Liver (tissue), 9 donors: ENCODE measurements around the gene INTS12. TPM values are rescaled to one million over a fixed set of nuclear protein-coding genes. Genes with fewer than 3 reads are reported as not detected.

ENCODE experiments used
- DNase-seq: peaks from one replicate; pipeline ENCODE4 v3.0.0-alpha.2; 2017; ENCODE audit warnings: low spot score
- H3K27ac ChIP-seq, 2 donors: one replicate each; pipeline ENCODE4 v1.7.0; 2013; ENCODE audit warnings: inconsistent platforms in 2 of 2, low read length in 2 of 2, control low read depth in 1 of 2, low read depth in 1 of 2, mild to moderate bottlenecking in 1 of 2
- H3K27me3 ChIP-seq, 4 donors: one replicate each; pipeline versions ENCODE4 v1.6.1 to v1.7.0; 2013; ENCODE audit warnings: low read length in 3 of 4, inconsistent platforms in 1 of 4, mild to moderate bottlenecking in 1 of 4, moderate library complexity in 1 of 4; ENCODE audit not compliant: control insufficient read depth in 4 of 4, insufficient read depth in 4 of 4
- H3K36me3 ChIP-seq, 4 donors: one replicate each; pipeline versions ENCODE4 v1.6.1 to v1.7.0; 2013; ENCODE audit warnings: low read length in 3 of 4, mild to moderate bottlenecking in 3 of 4, low read depth in 1 of 4, moderate library complexity in 1 of 4; ENCODE audit not compliant: control insufficient read depth in 4 of 4, insufficient read depth in 3 of 4
- H3K4me1 ChIP-seq, 4 donors: one replicate each; pipeline versions ENCODE4 v1.6.1 to v1.7.0; 2013; ENCODE audit warnings: low read length in 3 of 4, mild to moderate bottlenecking in 3 of 4, moderate library complexity in 1 of 4; ENCODE audit not compliant: control insufficient read depth in 4 of 4, insufficient read depth in 4 of 4
- H3K4me3 ChIP-seq, 3 donors: one replicate each; pipeline versions ENCODE4 v1.6.1 to v1.7.0; 2013; ENCODE audit warnings: low read length in 3 of 3, control low read depth in 1 of 3, low read depth in 1 of 3, mild to moderate bottlenecking in 1 of 3
- H3K9ac ChIP-seq, 2 donors: one replicate each; pipeline ENCODE4 v1.7.0; 2013; ENCODE audit warnings: low read length in 2 of 2, mild to moderate bottlenecking in 2 of 2, moderate library complexity in 2 of 2, control low read depth in 1 of 2, low read depth in 1 of 2
- H3K9me3 ChIP-seq, 4 donors: one replicate each; pipeline versions ENCODE4 v1.6.1 to v1.7.0; 2013; ENCODE audit warnings: low read length in 3 of 4; ENCODE audit not compliant: control insufficient read depth in 4 of 4
- ATF3 ChIP-seq: IDR thresholded peaks from 2 replicates; pipeline ENCODE4 v1.6.1; 2016; ENCODE audit warnings: antibody characterized with exemption
- EGR1 ChIP-seq, 2 donors: IDR thresholded peaks; 2 replicates each; pipeline ENCODE4 v1.6.1; 2016 to 2018; ENCODE audit warnings: antibody characterized with exemption in 2 of 2, low read depth in 2 of 2
- FOXA1 ChIP-seq: IDR thresholded peaks from 2 replicates; pipeline ENCODE4 v1.6.1; 2016; ENCODE audit warnings: antibody characterized with exemption
- FOXA2 ChIP-seq: IDR thresholded peaks from 2 replicates; pipeline ENCODE4 v1.6.1; 2016; ENCODE audit warnings: antibody characterized with exemption
- HNF4A ChIP-seq, 2 donors: conservative IDR thresholded peaks; 2 replicates each; pipeline ENCODE4 v1.6.1; 2016; ENCODE audit warnings: antibody characterized with exemption in 2 of 2, mild to moderate bottlenecking in 2 of 2
- JUND ChIP-seq, 2 donors: IDR thresholded peaks; 2 replicates each; pipeline ENCODE4 v1.6.1; 2016; ENCODE audit warnings: antibody characterized with exemption in 2 of 2
- NR2F2 ChIP-seq: IDR thresholded peaks from 2 replicates; pipeline ENCODE4 v1.6.1; 2016; ENCODE audit warnings: antibody characterized with exemption
- RAD21 ChIP-seq, 2 donors: IDR thresholded peaks; 2 replicates each; pipeline ENCODE4 v1.6.1; 2016; ENCODE audit warnings: antibody characterized with exemption in 2 of 2, mild to moderate bottlenecking in 2 of 2
- REST ChIP-seq: IDR thresholded peaks from 2 replicates; pipeline ENCODE4 v1.6.1; 2016; ENCODE audit warnings: antibody characterized with exemption, mild to moderate bottlenecking
- RXRA ChIP-seq, 2 donors: IDR thresholded peaks; 2 replicates each; pipeline ENCODE4 v1.6.1; 2017 to 2018; ENCODE audit warnings: antibody characterized with exemption in 2 of 2, mild to moderate bottlenecking in 1 of 2
- TAF1 ChIP-seq: conservative IDR thresholded peaks from 2 replicates; pipeline ENCODE4 v1.6.1; 2016; ENCODE audit warnings: antibody characterized with exemption, mild to moderate bottlenecking
- YY1 ChIP-seq: IDR thresholded peaks from 2 replicates; pipeline ENCODE4 v1.6.1; 2016; ENCODE audit warnings: antibody characterized with exemption, mild to moderate bottlenecking
- WGBS: extraction: QIAGEN DNeasy Blood & Tissue Kit; methylation state at CpG from one replicate; pipeline ENCODE4 v1.1.7; 2013; 5-methylcytosine and 5-hydroxymethylcytosine counted together
- polyA plus RNA-seq, 2 donors: library from polyadenylated mRNA; stranded (reverse) in 1 of 2; unstranded in 1 of 2; fragments of 200-250 nt in 1 of 2; fragments of >200 nt in 1 of 2; fragmentation: Nextera tagmentation in 1 of 2; extraction: Ambion mirVana in 1 of 2; gene quantifications; one replicate each; pipeline versions ENCODE4 v1.2.1 to v1.2.3, GENCODE V29; 2013 to 2015
- total RNA-seq, 2 donors: library from RNA; depleted of rRNA; stranded (reverse); fragments of >200 nt; gene quantifications; one replicate each; pipeline ENCODE4 v1.2.3, GENCODE V29; 2014
- TF ChIP-seq, protein P1 (sequence below): IDR thresholded peaks from 2 replicates; pipeline ENCODE4 v1.6.1; 2016; ENCODE audit warnings: antibody characterized with exemption
- TF ChIP-seq, protein P2 (sequence below): fragments of 150-350 bp; IDR thresholded peaks from 2 replicates; pipeline ENCODE4 v1.5.1; 2017; ENCODE audit warnings: improper control_type of control experiment, low read depth, low read length; ENCODE audit not compliant: missing input control
- donor health status: healthy.
- donor health status: healthy.
- donor health status: healthy.
- donor health status: healthy.
- donor health status: healthy.

Gene INTS12
- total and polyA plus RNA-seq, 4 donors: 9.4 to 16.4 (median 13.5) TPM

GRCh38 chr4:105755375-105755774, 46.9 kb upstream of the INTS12 start:
- Histone ChIP-seq H3K36me3 (no peaks in the 10 kb centered on the region), H3K27ac (no peak overlapping the region), H3K9me3 (no peaks in the 10 kb centered on the region), H3K27me3 (no peaks in the 10 kb centered on the region), H3K4me1 (no peaks in the 10 kb centered on the region), H3K4me3 (no peak overlapping the region), H3K9ac (no peak overlapping the region)
- TF ChIP-seq NR2F2: no peak
- no peak for TF ChIP-seq TAF1
- TF ChIP-seq REST: no peak
- TF ChIP-seq ATF3: no peak
- DNase-seq: no peak

DNA sequence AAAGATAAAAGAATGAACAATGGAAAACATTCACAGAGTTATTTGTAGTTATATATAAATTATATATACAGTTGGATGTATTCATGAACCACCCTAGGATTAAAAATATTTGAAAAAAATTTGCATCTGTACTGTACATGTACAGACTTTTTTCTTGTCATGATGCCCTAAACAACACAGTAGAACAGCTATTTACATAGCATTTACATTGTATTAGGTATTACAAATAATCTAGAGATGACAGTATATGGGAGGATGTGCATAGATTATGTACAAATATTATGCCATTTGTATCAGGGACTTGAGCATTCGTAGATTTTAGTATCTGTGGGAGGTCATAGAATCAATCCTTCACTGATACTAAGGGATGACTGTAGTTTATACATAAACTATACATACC, 44.9 kb upstream of the INTS12 start:
- TF ChIP-seq, protein P1, sequence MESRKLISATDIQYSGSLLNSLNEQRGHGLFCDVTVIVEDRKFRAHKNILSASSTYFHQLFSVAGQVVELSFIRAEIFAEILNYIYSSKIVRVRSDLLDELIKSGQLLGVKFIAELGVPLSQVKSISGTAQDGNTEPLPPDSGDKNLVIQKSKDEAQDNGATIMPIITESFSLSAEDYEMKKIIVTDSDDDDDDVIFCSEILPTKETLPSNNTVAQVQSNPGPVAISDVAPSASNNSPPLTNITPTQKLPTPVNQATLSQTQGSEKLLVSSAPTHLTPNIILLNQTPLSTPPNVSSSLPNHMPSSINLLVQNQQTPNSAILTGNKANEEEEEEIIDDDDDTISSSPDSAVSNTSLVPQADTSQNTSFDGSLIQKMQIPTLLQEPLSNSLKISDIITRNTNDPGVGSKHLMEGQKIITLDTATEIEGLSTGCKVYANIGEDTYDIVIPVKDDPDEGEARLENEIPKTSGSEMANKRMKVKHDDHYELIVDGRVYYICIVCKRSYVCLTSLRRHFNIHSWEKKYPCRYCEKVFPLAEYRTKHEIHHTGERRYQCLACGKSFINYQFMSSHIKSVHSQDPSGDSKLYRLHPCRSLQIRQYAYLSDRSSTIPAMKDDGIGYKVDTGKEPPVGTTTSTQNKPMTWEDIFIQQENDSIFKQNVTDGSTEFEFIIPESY: no peak
- TF ChIP-seq NR2F2 (no peak), RAD21 (IDR thresholded peaks at IDR 0.05) (no peak)
- Histone ChIP-seq H3K4me1 (no peaks in the 10 kb centered on the region), H3K36me3 (no peaks in the 10 kb centered on the region), H3K4me3 (no peak overlapping the region), H3K9me3 (no peaks in the 10 kb centered on the region), H3K9ac (no peak overlapping the region), H3K27me3 (no peaks in the 10 kb centered on the region), H3K27ac (no peak overlapping the region)
- WGBS: 99% methylated on average over 1 of the region's 1 CpG
- DNase-seq: no peak

DNA sequence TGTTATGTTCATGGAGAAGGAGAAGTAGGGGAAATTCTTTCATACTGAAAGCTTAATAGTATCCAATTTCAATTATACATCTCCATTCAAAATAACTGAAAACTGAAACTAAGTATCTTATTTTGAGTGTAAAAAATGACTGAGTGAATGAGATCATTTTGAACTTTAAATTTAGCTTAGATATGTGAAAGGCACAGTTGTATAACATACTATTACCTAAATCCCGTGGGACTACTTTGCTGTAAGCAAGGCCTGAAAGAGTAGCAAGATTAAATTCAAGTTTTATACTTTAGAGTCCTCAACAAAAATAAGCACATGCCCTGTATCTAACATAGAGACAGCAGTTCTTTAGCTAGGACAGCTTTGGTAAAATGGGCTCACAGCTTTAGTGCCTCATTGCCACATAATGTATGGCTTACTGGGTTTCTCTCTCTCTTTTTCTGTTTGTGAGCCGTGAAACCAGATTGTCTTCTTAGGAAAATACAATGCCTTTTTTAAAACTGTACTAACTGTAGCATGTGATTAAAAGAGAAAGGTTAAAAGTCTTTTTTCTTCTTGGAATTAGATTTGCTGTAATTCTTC, 43.3 kb upstream of the INTS12 start:
- Histone ChIP-seq H3K27ac (no peak overlapping the region), H3K27me3 (no peaks in the 10 kb centered on the region), H3K4me1 (no peaks in the 10 kb centered on the region), H3K9ac (no peak overlapping the region), H3K9me3 (no peaks in the 10 kb centered on the region), H3K36me3 (no peaks in the 10 kb centered on the region), H3K4me3 (no peak overlapping the region)
- DNase-seq: no peak
- no peak for TF ChIP-seq REST
- no peak for TF ChIP-seq EGR1 (IDR thresholded peaks at IDR 0.05; ENCODE audit: low read depth in 2 of 2)
- TF ChIP-seq YY1: no peak
- TF ChIP-seq HNF4A (conservative IDR thresholded peaks at IDR 0.05): no peak
- TF ChIP-seq NR2F2: no peak
- no peak for TF ChIP-seq JUND (IDR thresholded peaks at IDR 0.05)
- TF ChIP-seq FOXA2: no peak
- TF ChIP-seq ATF3: no peak
- TF ChIP-seq TAF1: no peak
- TF ChIP-seq RXRA (IDR thresholded peaks at IDR 0.05): no peak
- TF ChIP-seq FOXA1: no peak
- TF ChIP-seq, protein P2, sequence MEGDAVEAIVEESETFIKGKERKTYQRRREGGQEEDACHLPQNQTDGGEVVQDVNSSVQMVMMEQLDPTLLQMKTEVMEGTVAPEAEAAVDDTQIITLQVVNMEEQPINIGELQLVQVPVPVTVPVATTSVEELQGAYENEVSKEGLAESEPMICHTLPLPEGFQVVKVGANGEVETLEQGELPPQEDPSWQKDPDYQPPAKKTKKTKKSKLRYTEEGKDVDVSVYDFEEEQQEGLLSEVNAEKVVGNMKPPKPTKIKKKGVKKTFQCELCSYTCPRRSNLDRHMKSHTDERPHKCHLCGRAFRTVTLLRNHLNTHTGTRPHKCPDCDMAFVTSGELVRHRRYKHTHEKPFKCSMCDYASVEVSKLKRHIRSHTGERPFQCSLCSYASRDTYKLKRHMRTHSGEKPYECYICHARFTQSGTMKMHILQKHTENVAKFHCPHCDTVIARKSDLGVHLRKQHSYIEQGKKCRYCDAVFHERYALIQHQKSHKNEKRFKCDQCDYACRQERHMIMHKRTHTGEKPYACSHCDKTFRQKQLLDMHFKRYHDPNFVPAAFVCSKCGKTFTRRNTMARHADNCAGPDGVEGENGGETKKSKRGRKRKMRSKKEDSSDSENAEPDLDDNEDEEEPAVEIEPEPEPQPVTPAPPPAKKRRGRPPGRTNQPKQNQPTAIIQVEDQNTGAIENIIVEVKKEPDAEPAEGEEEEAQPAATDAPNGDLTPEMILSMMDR: no peak
- 48% methylated on average over 2 of the region's 2 CpGs for WGBS
